Activated T-helper 1 cell treated with anti-CD3 and anti-CD28 coated beads, Interleukin-2, amount 50 U/mL, for 16 hours (primary cell): Measurements from ENCODE around the gene RGS11.
"Not testable (repeated sequence)": the region's sequence is repeated elsewhere in the genome, so short reads cannot be mapped to it uniquely, and the experiment has no call there.

Experiments used
- DNase-seq, 2 donors: peaks; one replicate each; pipeline ENCODE4 v3.0.0-alpha.2; 2020; ENCODE audit warnings: low read depth in 1 of 2, low spot score in 1 of 2

The RGS11 gene

DNA sequence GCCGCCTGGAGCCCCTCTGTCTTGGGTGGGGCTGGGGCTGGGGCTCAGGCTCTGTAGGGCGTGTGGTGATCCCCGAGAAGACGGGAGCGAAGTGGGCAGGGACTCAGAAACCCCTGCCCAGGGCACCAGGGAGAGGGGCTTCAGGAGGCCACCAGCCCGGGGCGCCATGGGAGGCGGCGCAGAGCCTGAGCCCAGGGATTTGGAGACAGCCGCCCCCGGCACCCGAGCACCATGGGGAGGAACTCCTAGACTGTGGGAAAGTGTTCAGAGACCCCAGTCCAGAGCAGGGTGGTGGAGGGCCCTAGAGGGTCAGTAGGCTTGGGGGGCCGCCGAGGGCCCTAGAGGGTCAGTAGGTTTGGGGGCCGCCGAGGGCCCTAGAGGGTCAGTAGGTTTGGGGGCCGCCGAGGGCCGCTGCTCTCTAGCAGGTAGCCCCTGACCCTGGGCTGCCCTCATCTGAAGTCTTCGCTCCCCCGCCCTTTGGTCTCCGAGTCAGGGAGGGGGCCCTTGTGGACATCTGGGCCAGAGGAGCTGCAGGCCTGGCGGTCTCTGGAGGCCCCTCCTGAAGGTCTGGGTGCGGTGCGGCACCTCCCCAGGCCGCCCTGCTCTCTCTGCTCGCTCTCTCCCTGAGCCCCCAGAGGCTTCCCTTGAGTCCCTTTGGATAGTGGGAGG is 5.4 kb upstream of the RGS11 start:
- no peak for DNase-seq

DNA sequence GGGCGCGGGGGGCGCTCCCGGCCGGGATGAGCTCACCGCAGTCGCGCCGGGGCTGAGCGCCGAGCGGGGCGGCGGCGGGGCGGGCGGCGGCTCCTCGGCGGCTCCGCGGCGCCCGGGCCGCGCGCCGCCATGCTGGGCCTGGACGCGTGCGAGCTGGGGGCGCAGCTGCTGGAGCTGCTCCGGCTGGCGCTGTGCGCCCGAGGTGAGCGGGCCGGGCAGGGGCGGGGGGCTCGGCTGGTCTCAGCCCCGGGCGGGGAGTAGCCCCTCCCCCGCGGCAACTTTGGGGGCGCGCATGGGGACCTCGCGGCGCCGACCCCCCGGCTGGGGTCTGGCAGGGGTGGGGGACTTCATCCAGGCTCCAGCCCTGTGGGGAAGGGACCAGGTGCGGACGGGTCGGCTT is 4.8 kb upstream of the RGS11 start, which contains the start of gene ARHGDIG:
TSS of gene ARHGDIG (plus strand) at position 40 of the 400 bp plus-strand sequence. CDS start at position 130, 90 bp downstream.
- no peak for DNase-seq

DNA sequence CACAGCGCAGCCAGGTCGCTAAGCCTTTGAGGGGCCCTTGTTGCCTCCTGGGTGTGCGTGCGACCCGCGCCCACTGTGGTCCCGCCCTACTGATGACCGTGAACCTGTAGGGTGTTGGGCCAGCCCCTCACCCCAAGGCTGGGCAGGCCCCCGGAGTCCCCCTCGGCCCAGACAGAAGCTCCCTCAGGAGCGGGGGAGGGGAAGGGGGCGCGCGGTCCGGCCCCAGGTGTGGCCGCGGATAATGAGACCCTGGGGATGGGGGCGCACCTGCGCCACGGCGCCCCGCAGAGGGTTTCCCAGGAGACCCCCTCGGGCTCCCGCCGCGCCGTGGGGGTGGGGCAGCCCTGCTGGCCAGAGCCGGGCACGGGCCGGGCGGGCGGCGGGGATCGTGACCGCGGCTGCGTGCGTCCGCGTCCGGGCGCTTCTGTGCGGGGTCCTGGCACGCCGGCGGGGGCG is 4.3 kb upstream of the RGS11 start:
- no peak for DNase-seq

DNA sequence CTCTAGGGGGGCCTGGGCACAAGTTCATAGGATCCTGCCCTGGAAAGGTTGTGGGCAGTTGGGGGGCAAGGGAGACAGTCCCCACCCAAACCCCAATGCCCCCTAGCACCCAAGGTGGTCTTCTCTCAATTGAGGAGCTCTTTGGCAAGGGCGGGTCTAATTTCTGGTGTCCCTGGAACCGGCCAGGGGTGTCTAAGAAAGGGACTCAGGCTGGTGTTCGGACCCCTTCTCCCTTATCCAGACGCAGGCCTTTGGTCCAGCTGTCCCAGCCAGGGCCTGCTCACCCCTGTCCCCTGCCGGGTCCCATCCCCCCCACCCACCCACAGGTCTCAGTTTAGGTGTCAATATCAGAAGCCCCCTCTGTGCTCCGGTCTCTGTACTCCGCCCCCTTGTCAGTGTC is 3.8 kb upstream of the RGS11 start:
- DNase-seq = no peak

DNA sequence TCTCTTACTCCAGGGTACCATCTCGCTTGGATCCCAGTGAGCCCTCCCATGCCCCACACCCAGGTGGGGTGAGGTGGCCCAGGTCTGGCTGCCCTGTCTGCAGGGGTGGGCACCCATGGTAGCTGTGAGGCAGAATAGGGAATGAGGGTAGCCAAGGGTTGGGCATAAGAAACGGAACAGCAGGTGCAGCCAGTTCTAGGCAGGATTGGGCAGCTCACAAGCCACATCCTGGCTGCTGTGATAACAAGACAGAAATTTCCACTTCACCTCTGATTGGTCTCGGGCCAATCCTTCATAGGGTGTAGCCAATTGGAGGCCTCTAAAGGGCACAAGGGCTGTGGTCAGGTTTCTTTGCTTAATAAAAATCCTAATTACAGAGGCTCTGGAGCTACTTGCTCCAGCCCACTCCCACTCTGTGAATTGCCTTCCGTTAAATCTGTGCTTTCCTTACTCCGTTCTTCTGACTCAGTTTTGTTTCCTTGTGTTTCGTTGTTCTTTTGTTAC is 3.2 kb upstream of the RGS11 start:
- no peak for DNase-seq

DNA sequence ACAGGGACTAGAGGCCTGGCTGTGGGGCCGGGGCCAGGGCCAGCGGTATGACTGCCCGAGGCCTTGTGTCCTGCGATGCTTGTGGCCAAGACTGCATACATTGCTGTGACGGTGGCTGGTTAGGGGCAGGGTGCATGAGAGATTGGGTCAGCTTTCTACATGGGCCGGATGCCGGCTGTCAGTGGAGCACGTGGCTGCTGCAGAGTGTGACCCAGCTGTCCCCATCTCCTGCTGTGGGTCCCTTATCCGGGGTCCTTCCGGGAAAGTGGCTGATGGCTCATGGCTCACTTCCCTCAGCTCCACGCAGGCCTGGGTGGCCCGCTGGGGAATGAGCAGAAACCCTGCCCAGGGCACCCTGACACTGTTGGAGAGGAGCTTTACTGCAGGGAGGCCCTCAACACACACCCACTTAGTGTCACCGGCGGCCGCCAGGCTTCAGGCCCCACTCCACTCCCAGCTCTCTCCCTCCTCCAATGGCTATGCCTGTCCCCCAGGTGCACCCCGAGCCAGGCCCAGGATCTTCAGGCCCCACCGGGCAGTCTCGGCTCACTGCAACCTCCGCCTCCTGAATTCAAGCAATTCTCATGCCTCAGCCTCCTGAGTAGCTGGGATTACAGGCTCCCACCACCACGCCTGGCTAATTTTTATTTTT is 808 bp upstream of the RGS11 start:
- no peak for DNase-seq

DNA sequence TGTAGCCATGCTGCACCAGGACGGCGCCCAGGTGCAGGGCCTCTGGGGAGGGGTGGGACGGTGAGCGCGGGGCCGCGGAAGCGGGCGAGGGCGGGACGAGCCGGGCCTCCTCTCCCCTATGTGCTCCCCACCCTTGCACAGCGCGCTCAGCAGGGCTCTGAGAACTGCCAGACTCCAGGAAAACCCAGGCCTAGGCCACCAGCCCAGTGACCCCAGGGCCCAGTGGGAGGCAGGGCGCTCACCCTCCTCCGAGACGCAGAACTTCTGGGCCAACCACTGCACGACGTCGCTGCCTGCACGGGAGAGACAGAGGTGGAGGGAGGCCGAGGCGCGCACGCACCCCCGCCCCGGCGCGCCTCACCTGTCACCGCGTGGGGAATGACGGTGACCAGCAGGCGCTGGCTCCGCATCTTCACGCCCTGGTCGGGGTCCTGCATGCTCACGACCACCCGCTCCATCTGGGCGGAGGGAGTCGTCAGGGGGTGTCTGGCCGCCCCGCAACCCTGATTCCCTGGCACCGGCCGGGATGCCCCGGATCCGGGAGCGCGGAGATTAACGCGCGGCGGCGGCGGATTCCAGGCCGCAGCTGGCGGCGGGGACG is 603 bp downstream of the RGS11 start:
- no peak for DNase-seq

DNA sequence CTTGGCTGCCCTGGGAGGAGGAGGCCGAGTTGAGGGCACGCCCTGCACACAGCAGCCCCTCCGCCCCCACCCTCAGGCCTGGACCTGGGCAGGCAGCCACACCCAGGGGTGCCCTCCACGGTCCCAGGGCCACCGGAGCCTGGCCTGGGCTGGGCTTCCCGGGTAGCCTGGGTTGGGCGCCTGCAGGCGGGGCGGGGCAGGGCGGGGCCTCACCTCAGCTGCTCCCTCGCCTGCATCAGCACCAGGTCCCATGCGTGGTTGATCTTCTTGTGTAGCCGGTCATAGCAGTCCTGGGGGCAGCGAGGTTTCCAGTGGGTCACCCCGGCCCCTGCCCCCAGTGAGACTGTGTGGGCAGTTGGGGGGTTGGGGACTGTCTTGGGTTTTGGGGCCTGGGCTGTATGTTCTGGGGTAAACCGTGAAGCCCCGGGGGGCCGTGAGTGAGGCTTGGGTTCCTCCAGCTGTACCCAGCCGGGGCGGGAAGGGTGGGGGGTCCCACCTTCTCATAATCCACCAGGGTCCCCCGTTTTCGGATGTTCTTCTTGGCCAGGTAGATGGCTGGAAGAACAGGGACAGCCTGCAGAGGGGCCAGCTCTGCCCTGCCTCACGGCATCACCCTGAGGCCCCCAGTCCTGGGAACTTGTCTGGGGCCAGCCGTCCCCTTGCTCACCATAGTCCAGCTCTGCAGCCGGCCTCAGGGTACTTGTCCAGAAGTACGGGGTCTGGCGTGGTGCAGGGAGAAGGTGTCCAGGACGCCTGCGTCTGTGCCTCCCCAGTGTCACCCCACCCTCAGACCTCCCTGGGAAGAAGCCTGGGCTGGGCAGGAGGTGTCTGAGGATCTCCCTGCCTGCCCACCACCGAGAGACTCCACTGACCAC is 2.0 kb downstream of the RGS11 start:
- no peak for DNase-seq

DNA sequence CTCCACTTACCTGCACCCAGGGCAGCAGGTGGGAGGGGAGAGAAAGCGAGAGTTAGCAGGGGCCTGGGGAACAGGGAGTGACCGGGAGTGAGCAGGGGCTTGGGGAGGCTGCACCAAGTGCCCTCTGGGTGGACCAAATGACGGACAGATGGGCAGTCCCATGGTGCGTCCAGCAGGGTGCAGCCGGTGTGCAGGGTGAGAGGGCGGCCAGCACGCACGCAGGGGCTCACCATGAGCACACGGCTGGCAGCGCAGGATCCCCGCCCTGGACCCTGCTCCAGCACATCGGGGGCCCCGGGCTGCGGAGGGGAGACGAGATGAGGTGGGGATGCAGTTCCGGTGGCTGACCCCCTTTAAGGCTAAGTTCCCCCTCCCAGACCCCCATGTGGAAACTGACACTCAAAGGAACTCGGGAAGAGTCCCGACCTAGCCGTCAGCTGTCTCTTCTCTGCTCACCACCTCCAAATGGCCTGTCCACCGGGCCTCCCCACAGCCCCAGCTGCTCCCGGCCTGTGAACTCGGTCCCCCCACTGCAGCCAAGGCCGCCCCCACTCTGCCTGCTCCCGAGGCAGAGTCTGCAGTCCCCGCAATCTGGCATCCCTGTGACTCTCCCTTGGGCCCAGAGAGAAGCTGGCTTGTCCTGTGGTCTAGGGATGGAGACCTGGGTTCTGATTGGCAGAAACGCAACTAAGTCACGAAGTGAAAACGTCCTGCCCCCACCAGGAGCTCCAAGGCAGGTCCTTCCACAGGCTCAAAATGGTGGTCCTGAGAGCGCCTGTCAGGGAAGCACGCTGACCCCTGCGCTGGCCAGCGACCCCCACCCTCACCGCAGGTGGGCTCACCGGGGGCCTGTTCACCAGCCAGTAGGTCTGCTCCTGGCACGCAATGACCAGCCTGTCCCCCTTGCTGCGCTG is 2.9 kb downstream of the RGS11 start:
- DNase-seq = no peak

DNA sequence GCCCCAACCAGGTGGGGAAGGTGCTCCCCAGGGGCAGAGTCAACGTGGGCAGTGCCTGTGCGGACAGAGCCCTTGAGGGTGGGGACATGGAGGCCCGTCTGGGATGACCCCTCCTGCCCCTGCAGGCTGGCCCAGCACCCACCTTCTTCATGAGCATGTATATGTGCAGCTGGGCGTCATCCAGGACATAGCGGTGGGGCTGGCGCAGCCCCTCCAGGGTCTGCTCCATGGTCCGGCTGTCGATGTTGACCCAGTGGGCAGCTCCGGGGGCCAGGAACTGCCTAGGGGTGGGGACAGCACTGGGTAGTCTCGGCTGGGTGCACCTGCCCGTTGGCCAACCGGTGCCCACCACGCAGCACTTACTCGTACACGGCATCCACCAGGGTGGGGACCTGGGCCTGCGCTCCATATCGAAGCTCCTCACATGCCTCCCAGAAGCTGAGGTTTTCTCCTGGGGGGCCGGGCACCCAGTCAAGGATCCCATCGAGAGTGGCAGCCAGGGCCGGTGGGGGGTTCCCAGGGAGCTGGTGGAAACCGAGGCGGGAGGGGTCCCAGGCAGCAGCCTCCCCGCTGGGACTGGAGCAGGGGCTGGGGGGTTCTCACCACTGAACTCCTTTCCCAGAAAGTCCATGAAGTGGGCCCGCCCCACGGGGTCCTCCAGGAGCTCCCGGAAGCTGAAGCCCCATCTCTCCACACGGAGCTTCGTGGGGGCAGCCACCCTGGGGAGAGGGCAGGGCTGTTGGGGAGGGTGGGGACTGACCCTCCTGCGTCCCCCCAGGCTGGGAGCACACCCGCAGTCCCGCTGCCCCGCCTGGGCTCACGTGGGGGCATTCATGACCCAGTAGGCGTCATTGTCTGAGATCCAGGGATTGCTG is 5.1 kb downstream of the RGS11 start:
- no peak for DNase-seq

DNA sequence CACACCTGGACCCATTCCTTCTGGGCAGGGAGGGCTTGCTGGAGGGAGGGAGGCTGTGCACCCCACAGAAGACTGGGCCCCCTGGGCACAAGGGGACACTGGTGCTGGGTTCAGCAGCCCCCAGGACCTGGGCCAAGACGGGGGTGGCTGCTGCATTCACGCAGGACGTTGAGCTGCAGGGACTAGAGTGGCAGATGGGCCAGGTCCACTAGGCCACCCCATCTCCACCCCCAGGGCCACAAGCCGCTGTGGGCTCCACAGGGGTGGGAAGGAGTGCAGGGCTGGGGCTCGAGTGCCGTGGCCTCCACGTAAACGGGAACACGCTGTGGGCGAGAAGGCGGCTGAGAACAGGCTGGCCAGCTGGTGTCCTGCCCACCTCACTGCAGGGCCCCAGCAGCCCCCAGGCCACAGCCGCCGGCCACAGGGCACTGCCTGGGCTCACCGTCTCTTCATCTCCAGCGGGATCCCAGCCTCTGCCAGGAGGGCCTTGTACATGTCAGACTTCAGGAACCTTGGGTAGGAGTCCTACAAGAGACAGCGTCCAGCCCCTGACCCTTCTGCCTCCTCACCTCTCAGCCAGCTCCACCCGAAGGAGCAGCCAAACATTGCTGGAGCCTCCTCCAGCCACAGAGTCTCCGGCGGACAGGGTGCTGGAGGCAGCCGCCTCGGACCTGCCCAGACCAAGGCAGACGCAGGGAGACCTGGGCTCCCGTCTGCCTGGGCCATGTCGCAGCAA is 6.5 kb downstream of the RGS11 start:
- no peak for DNase-seq

DNA sequence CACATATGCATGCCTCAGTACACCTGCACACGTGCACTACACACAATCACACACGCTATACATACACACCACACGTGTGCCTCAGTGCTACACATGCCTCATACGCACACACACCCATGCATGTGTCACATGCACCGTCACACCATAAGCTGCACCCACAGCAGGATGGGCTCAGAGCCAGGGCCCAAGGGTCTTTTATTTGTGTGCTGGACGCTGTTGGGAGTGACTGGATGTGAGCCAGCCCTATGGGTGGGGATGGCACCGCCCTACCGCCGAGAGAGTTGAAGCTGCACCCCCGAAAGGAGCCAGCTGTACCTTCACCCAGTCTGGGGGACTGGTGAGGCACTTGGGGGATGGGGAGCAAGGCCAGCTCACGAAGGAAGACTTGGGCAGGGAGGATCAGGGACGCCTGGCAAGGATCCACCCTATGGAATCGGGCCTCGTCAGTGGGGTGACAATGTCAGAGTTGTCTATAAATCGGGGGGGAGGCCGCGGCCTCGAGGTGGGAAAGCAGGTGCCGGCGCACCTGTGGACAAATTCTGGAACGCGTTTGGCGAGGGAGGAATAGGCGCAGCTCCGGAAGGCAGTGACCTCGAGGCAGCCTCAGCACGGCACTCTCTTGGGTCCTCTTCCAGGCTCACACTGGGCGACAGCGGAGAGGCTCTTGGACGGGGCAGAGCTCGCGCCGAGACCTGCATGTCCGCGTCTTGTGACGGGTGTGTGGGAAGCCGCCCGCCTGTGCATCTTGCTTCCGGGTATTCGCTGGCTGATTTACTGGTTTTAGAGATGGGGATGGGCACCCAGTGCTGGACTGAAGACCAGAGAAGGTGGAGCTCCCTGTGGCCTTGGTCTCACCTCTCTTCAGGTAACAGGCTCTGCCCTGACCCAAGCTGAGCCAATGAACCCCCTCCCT is 7.3 kb downstream of the RGS11 start:
- DNase-seq = no peak

DNA sequence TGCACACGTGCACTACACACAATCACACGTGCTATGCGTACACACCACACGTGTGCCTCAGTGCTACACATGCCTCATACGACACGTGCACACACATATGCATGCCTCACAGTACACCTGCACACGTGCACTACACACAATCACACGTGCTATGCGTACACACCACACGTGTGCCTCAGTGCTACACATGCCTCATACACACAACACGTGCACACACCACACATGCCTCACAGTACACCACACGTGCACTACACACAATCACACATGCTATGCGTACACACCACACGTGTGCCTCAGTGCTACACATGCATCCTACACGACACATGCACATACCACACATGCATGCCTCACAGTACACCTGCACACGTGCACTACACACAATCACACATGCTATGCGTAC is 8.2 kb downstream of the RGS11 start:
- DNase-seq = not testable (repeated sequence)

DNA sequence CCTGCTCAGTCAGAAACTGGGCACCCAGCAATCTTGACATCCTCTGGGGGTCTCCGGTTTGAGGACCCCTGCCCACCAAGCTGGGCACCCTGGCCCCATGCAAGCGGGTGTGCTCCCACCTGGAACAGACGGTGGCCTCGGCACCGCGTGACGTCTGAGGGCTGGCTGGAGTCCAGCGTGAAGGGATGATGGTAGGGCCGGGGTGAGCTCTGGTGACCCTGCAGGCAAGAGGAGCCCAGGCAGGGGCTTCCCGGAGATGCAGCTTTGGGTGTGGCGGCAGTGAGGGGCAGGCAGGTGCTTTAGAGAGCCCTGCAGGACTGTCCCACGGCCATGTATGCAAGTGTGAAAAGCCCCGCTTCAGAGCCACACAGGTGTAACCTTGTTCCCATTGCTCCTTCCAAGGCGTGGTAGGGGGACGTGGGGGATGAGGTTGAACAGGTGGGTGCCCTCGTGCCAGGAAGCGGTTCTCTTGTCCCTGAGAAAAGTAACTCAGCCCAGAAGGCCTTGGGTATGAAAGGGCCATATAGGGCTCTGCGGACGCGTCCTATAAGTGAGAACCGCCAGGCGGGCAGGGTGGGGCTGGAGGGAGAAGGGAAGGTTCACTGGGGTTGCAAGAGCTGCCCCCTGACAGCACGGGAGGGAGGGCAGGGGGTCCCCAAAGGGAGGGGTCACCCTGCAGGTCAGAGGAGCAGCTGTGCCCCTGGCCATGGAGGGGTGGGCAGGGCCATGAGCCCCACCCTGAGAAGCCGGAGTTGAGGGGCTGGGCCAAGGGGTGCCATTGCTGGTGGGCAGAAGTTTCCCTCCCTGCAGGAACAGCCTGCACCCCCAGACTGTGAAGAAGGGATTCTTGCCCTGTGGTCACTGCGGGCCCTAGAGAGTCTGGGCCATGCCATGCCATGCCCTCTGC is 9.2 kb downstream of the RGS11 start:
- no peak for DNase-seq

DNA sequence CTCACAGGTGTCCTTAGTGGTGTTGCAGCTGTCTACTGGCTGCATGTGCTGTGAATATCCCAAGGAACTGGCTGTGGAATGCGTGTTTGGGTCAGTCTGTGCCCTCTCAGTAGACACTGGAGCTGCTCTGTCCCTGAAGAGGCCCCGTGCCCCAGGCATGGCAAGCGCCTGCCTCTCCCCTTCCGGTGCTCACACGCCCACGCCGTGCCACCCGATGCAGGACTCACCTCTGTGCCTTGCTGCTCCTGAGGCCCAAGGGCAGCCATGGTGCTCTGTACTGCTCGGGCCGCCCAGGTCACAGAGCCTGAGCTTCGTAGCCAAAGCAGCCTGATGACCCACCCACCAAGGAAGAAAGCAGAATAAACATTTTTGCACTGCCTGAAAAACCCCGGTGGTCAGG is 10.0 kb downstream of the RGS11 start:
- DNase-seq = no peak

DNA sequence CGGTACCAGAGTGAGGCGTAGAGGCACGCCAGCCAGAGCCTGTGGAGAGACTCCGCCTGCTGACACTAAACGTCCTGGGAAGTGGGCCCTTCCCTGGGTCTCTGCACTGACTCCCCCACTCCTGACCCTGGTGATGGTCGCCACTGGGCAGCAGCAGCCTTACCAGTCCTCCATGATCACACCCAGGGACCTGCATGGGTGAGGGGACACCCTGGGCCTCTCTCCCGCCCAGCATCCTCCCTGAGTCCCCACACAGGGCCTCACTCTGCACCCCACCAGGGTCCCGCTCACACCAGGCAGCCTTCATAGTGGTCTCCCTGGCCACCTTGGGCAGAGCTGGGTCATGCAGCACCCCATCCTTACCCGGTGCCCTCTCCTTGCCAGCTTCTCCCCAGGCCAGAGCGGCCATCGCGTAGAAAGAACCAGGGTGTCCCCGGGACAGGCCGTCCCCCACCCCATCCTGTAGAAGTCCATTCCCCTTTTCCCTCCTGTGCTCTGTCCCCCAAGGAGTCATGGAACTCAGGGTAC is 10.7 kb downstream of the RGS11 start:
- DNase-seq = no peak
